GM13977 (cell line): Measurements from ENCODE around the gene KTN1.

Experiments
- DNase-seq: peaks from one replicate; pipeline ENCODE4 v3.0.0; 2012; ENCODE audit warnings: low spot score
- CTCF ChIP-seq: IDR thresholded peaks from 2 replicates; pipeline ENCODE4 v1.5.1; 2012; ENCODE audit warnings: mild to moderate bottlenecking, control low read depth; ENCODE audit not compliant: insufficient read depth; ENCODE audit errors: extremely low read depth, missing control alignments
- in situ Hi-C: fragments of 300-500 bp; cut with MboI; formaldehyde crosslinking; loops from one replicate; pipeline ENCODE4 v1.12.0; 2022; ENCODE audit warnings: low sequenced_read_pairs, low pct_unique_long_range_greater_than_20kb, mixed read lengths, inconsistent platforms; ENCODE audit not compliant: unreplicated experiment

The KTN1 gene

DNA sequence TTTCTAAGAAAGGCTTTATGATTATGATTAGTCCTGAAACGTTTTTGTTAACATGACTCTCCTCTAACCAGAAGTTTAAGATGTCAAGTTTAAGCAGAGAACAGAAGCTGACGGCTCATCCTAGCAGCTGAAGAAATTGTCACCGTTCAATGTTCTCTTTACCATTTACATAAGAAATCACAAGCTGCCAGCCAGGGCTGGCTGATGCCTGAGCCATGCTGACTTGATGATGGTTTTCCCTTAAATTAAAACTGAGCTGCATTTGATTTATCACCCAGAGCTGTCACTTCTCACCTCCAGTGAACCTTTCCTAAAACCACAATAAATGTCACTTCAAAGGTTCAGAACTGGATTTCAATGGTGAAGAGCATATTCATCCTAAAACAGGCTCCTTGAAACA, 153.6 kb downstream of the KTN1 start:
- no peak for TF ChIP-seq CTCF
- no peak for DNase-seq
- in situ Hi-C loops, result loop anchor here (25.0 kb wide), 1 partner anchor 604 kb away; no protein-coding TSS in a partner anchor
